ENCODE data around the gene GIMAP5.

DNA sequence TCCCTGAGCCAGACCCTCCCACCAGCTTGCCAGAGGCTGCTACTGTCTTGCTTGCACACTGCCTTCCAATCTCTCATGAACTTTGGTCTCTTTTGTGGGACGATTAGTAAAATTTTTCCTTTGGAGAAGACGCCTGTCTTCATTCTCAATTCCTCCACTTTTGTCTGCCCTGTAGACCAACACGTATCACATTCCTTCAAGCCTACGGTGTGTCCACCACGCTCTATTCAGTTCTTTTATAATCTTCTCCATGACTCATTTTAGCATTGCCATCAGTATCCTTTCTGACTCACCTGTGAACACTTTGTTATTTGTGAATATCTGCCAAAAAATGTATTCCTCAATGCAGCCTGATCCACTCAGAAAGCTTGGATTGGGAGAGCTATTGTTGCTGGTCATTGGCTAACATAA lies 1.4 kb downstream of the GIMAP5 start:
- TF ChIP-seq, protein P1, sequence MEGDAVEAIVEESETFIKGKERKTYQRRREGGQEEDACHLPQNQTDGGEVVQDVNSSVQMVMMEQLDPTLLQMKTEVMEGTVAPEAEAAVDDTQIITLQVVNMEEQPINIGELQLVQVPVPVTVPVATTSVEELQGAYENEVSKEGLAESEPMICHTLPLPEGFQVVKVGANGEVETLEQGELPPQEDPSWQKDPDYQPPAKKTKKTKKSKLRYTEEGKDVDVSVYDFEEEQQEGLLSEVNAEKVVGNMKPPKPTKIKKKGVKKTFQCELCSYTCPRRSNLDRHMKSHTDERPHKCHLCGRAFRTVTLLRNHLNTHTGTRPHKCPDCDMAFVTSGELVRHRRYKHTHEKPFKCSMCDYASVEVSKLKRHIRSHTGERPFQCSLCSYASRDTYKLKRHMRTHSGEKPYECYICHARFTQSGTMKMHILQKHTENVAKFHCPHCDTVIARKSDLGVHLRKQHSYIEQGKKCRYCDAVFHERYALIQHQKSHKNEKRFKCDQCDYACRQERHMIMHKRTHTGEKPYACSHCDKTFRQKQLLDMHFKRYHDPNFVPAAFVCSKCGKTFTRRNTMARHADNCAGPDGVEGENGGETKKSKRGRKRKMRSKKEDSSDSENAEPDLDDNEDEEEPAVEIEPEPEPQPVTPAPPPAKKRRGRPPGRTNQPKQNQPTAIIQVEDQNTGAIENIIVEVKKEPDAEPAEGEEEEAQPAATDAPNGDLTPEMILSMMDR (conservative IDR thresholded peaks at IDR 0.05) = no peak
- TF ChIP-seq ZFX (IDR thresholded peaks at IDR 0.05) = no peak
